Measurements from ENCODE around the gene KDM1B. TPM values are rescaled to one million over a fixed set of nuclear protein-coding genes. Genes with fewer than 3 reads are reported as not detected.

The KDM1B gene
- total and polyA plus RNA-seq, 9 of the 15 experiments (the other 6 are each of a cell fraction or from before 2014, with no cell fraction given), result 1.4 to 58.9 (median 36.3) TPM

- TF ChIP-seq E4F1 (CRISPR knock-in tag; IDR thresholded peaks at IDR 0.05; ENCODE audit: borderline replicate concordance) (no peak), ELF1 (tag; IDR thresholded peaks at IDR 0.05) (no peak), C11orf30 (IDR thresholded peaks at IDR 0.05; ENCODE audit: low read depth) (0 out of 2 replicates have a peak, but pooled peaks have one; percentile 18), MAFG (tag; conservative IDR thresholded peaks at IDR 0.05) (0 out of 2 replicates have a peak, but pooled peaks have one; percentile 13), HMG20A (CRISPR knock-in tag; conservative IDR thresholded peaks at IDR 0.05) (no peak), SFPQ (IDR thresholded peaks at IDR 0.05; ENCODE audit: low read depth, low read length) (no peak), CHD1 (IDR thresholded peaks at IDR 0.05; ENCODE audit: low read length) (no peak)
These were observed 15.1 kb upstream of the KDM1B start (continued) for GRCh38 chr6:18139935-18140621.

Measured in K562 (cell line).